Measurements from ENCODE around the gene PCDHGA2. TPM values are rescaled to one million over a fixed set of nuclear protein-coding genes. Genes with fewer than 3 reads are reported as not detected.
"Not testable (repeated sequence)": the region's sequence is repeated elsewhere in the genome, so short reads cannot be mapped to it uniquely, and the experiment has no call there.

PCDHGA2 gene
- total RNA-seq, 1 donor from 2014 or later = 0.71 TPM

GRCh38 chr5:141306630-141307029 lies 31.9 kb upstream of the PCDHGA2 start:
- Histone ChIP-seq H3K36me3 (no peaks in the 10 kb centered on the region), H3K9ac (no peak overlapping the region), H2AFZ (replicated peaks) (no peak overlapping the region), H3K79me2 (ENCODE audit: low read depth) (no peaks in the 10 kb centered on the region), H3K4me3 (no peak overlapping the region), H3K27ac (no peak overlapping the region), H3K4me1 (no peaks in the 10 kb centered on the region), H3K27me3 (no peaks in the 10 kb centered on the region), H3F3A (ENCODE audit: low read depth) (no peaks in the 10 kb centered on the region), H3K4me2 (no peak overlapping the region), H4K20me1 (ENCODE audit: low read depth) (no peaks in the 10 kb centered on the region), H3K9me3 (ENCODE audit: low read depth) (no peaks in the 10 kb centered on the region)
- H3K9me3 Mint-ChIP-seq = peaks cover 81% of the 10 kb centered on the region
- no peak for TF ChIP-seq EZH2phosphoT487 (IDR thresholded peaks at IDR 0.05)
- no peak for TF ChIP-seq CTCF (IDR thresholded peaks at IDR 0.05)
- TF ChIP-seq EZH2 (IDR thresholded peaks at IDR 0.05) = no peak
- no peaks in the 10 kb centered on the region for H3K4me1 Mint-ChIP-seq
- H3K4me3 Mint-ChIP-seq = no peak overlapping the region
- H3K27me3 Mint-ChIP-seq (ENCODE audit: insufficient read depth, low read depth) = peaks cover 10% of the 10 kb centered on the region
- no peak for DNase-seq (ENCODE audit: low spot score)
- no peak overlapping the region for H3K27ac Mint-ChIP-seq
- H3K36me3 Mint-ChIP-seq = peaks cover 44% of the 10 kb centered on the region

GRCh38 chr5:141313711-141314110 lies 24.8 kb upstream of the PCDHGA2 start:
- no peaks in the 10 kb centered on the region for H3K27me3 ChIP-seq
- H2AFZ ChIP-seq (replicated peaks) = no peak overlapping the region
- H3K9me3 ChIP-seq (ENCODE audit: low read depth) = peaks cover 14% of the 10 kb centered on the region
- H3K79me2 ChIP-seq (ENCODE audit: low read depth) = peaks cover 48% of the 10 kb centered on the region
- H3K4me2 ChIP-seq = no peak overlapping the region
- H3F3A ChIP-seq (ENCODE audit: low read depth) = no peaks in the 10 kb centered on the region
- no peak for DNase-seq (ENCODE audit: low spot score)
- Mint-ChIP-seq H3K27me3 (ENCODE audit: insufficient read depth, low read depth) (peaks cover 4% of the 10 kb centered on the region), H3K4me3 (no peak overlapping the region), H3K4me1 (no peaks in the 10 kb centered on the region), H3K9me3 (peaks cover 90% of the 10 kb centered on the region), H3K36me3 (peaks cover 74% of the 10 kb centered on the region), H3K27ac (no peak overlapping the region)
- H4K20me1 ChIP-seq (ENCODE audit: low read depth) = no peaks in the 10 kb centered on the region
- H3K9ac ChIP-seq = no peak overlapping the region
- no peak overlapping the region for H3K4me3 ChIP-seq
- H3K4me1 ChIP-seq = no peaks in the 10 kb centered on the region
- TF ChIP-seq CTCF (IDR thresholded peaks at IDR 0.05) (no peak), EZH2 (IDR thresholded peaks at IDR 0.05) (no peak), EZH2phosphoT487 (IDR thresholded peaks at IDR 0.05) (no peak)
- peaks cover 21% of the 10 kb centered on the region for H3K36me3 ChIP-seq
- H3K27ac ChIP-seq = no peak overlapping the region

- not testable (repeated sequence) for H3K27me3 Mint-ChIP-seq (ENCODE audit: insufficient read depth, low read depth); H3K27me3 ChIP-seq; H3K27ac ChIP-seq; H3K9ac ChIP-seq; H4K20me1 ChIP-seq (ENCODE audit: low read depth); H3K27ac Mint-ChIP-seq; H3K4me2 ChIP-seq; DNase-seq (ENCODE audit: low spot score); H2AFZ ChIP-seq (replicated peaks); H3K4me1 ChIP-seq; H3K4me1 Mint-ChIP-seq; H3K4me3 Mint-ChIP-seq; H3K4me3 ChIP-seq
- peaks cover 26% of the 10 kb centered on the region for H3K9me3 ChIP-seq (ENCODE audit: low read depth)
- Mint-ChIP-seq H3K36me3 (peaks cover 76% of the 10 kb centered on the region), H3K9me3 (peaks cover 95% of the 10 kb centered on the region)
- H3K79me2 ChIP-seq (ENCODE audit: low read depth) = peaks cover 64% of the 10 kb centered on the region
- peaks cover 17% of the 10 kb centered on the region for H3F3A ChIP-seq (ENCODE audit: low read depth)
- H3K36me3 ChIP-seq = peaks cover 33% of the 10 kb centered on the region
These were observed 21.6 kb upstream of the PCDHGA2 start for GRCh38 chr5:141316963-141317362.

- H3K4me1 ChIP-seq = no peaks in the 10 kb centered on the region
- H3K79me2 ChIP-seq (ENCODE audit: low read depth) = peaks cover 45% of the 10 kb centered on the region
- peak overlapping the region; percentile 98 for H3K4me3 Mint-ChIP-seq
- peaks cover 17% of the 10 kb centered on the region for H3F3A ChIP-seq (ENCODE audit: low read depth)
- peaks cover 8% of the 10 kb centered on the region for H3K27me3 Mint-ChIP-seq (ENCODE audit: insufficient read depth, low read depth)
- TF ChIP-seq EZH2 (IDR thresholded peaks at IDR 0.05) = no peak
- no peak for TF ChIP-seq CTCF (IDR thresholded peaks at IDR 0.05)
- no peak for TF ChIP-seq EZH2phosphoT487 (IDR thresholded peaks at IDR 0.05)
- no peak overlapping the region for H3K4me2 ChIP-seq
- peaks cover 4% of the 10 kb centered on the region for H3K4me1 Mint-ChIP-seq
- peak overlapping the region; percentile 83 for H3K4me3 ChIP-seq
- peaks cover 33% of the 10 kb centered on the region for H3K36me3 ChIP-seq
- peaks cover 57% of the 10 kb centered on the region for H3K36me3 Mint-ChIP-seq
- H3K27ac Mint-ChIP-seq = no peak overlapping the region
- DNase-seq (ENCODE audit: low spot score) = no peak
- H3K27me3 ChIP-seq = no peaks in the 10 kb centered on the region
- no peak overlapping the region for H2AFZ ChIP-seq (replicated peaks)
- H3K9me3 ChIP-seq (ENCODE audit: low read depth) = peaks cover 26% of the 10 kb centered on the region
- no peaks in the 10 kb centered on the region for H4K20me1 ChIP-seq (ENCODE audit: low read depth)
- H3K9me3 Mint-ChIP-seq = peaks cover 83% of the 10 kb centered on the region
- no peak overlapping the region for H3K27ac ChIP-seq
- no peak overlapping the region for H3K9ac ChIP-seq
These were observed 19.4 kb upstream of the PCDHGA2 start for GRCh38 chr5:141319202-141319601.

All from neural progenitor cell (in vitro differentiated cells).